ENCODE data around the gene THAP7.
"Not testable (repeated sequence)": the region's sequence is repeated elsewhere in the genome, so short reads cannot be mapped to it uniquely, and the experiment has no call there.

THAP7 gene

DNA sequence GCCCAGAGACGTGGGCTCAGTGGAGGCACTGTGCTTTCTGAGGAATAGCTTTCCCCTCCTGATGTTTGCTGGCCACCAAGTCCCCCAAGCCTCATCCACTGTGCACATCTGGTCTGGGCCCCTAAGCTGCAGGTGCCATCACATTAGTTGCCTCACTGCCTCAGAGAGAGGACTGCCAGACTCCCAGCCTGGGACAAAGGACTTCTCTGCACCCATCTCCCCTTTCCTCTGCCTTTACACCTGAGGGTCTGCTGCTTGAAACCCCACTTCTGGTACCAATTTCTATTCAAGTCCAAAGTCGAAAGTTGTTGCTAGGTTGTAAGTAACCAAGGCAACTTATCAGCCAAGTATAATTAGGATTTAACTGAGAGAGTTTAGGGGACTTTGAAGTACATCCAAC lies 23.5 kb downstream of the THAP7 start:
- no peak for DNase-seq (ENCODE audit: low read depth)

DNA sequence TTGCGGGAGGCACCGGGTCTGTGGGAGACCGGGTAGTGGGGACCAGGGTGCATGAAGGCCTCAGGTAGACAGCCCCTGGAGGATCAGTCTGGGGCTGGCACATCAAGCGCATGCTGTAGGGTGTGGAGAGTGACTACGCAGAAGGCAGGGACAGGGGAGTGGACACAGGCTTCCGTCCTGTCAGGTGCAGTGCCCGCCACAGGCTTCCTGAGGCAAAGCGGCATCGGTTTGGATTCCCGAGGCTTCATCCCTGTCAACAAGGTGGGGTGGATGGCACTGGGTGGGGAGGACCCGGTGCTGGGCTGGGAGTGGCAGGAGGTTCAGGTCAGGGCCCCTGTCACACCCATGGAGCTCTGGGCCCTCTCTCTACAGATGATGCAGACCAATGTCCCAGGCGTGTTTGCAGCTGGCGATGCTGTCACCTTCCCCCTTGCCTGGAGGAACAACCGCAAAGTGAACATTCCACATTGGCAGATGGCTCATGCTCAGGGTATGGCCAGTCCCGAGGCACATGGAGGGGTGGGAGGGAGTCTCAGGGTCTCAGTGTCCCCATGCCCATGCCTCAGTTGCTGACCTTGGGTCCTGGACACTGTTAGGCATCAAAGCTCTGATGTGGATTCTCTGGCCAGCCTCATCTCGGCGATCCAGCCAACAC lies 24.3 kb downstream of the THAP7 start:
- DNase-seq (ENCODE audit: low read depth): no peak

DNA sequence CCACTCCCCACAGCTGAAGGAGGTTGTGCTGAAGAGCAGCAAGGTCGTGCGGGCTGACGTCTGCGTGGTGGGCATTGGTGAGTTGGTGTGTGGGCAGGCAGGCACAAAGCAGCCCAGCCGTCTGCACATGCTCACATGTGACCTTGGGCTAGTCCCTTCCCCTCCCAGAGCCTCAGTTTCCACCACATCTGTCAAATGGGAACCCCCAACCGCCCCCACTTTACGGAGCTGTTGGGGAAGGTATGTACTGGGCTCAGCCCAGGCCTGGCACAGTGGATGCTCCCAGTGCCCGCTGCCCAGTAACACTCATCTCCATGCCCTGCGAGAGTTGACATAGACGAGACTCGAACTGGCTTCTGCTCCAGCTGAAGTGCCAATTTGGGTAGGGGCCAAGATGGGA lies 24.9 kb downstream of the THAP7 start:
- no peak for DNase-seq (ENCODE audit: low read depth)

DNA sequence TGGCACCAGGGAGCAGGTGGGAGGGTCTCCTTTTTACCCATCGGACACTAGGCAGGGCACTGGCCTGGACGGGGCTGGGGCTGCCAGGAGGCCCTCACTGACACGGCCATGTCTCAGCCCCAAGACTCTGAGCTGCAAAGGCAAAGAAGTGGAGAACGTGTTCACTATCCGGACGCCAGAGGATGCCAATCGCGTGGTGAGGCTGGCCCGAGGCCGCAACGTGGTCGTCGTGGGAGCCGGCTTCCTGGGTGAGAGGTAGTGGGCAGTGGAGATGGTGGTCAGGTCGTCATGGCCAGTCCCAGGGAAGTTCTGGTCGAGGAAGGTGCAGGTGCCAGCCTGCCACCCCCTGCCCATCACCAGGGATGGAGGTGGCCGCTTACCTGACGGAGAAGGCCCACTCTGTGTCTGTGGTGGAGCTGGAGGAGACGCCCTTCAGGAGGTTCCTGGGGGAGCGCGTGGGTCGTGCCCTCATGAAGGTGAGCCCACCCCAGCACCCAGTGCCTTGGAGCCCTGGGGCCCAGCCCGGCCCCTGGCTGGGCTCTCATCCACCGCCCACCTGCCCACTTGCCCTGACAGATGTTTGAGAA lies 25.5 kb downstream of the THAP7 start:
- no peak for DNase-seq (ENCODE audit: low read depth)

DNA sequence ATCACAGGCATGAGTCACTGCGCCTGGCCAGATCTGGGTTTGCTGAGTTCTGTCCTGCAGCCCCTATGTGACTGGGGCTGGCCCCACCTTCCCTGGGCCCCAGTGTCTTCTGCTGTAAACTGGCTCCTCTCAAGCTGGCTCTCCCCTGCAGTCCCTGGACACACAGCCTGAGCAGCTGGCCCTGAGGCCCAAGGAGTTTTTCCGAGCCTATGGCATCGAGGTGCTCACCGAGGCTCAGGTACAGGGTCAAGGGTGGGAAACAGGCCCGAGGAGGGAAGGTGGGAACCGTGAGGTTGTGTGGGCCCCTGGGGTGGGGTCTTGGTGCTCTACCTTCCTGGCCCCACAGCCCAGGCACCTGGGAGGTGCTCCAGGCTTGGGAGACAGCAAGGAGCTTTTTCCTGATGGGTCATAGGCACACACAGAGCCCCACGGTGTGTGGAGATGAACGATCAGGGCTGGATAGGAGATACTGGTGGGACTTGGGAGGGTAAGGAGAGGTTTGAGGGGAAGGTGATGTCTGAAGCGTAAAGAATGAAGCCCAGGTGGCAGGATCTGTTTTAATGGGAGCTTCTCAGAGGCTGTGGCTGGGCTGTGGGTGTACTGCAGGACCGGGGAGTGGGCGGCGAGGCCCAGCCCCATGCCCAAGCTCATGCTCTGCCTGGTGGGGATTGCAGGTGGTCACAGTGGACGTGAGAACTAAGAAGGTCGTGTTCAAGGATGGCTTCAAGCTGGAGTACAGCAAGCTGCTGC lies 26.2 kb downstream of the THAP7 start:
- DNase-seq (ENCODE audit: low read depth): no peak

DNA sequence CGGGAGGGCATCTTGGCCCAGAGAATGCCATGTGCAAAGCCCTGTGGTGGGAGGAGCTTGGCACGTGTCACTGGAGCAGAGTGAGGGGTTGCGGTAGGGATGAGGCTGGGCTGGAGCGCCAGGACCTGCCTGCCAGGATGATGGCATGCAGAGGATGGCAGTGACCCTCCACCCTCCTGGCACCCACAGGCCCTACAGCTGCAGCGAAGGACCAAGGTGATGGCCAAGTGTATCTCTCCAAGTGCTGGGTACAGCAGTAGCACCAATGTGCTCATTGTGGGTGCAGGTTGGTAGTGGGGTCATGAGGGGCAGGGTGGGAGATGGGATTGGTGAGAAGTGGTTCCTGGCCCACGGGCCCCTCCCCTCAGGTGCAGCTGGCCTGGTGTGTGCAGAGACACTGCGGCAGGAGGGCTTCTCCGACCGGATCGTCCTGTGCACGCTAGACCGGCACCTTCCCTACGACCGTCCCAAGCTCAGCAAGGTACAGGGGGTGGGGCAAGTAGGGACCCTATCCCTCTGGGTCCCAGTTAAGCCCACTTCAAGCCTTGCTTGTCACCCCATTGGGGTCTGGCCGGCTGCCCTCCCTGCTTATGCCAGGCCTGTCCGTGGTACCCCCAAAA lies 27.5 kb downstream of the THAP7 start:
- DNase-seq (ENCODE audit: low read depth): no peak

DNA sequence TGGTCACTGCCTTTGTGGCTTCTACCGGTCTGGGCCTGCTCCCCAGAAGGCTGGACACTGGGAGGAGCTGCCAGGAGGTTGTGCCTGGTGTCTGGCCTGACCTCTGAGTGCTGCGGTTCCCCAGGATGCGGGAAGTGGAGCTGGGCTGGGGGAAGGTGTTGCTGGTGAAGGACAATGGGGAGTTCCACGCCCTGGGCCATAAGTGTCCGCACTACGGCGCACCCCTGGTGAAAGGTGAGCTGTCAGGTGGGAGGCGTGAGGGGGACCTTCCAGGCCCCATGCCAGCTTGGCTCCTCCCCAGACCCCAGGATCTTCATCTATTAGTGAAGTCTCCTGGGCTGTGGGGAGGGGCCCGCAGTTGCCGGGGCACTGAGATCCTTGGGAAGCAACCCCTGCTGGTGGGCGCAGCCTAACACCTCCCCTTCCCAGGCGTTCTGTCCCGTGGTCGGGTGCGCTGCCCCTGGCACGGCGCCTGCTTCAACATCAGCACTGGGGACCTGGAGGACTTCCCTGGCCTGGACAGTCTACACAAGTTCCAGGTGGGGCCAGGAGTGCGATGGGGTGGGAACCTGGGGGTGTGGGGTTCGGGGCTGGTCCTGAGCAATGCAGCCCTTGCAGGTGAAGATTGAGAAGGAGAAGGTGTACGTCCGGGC lies 28.2 kb downstream of the THAP7 start:
- no peak for DNase-seq (ENCODE audit: low read depth)

DNA sequence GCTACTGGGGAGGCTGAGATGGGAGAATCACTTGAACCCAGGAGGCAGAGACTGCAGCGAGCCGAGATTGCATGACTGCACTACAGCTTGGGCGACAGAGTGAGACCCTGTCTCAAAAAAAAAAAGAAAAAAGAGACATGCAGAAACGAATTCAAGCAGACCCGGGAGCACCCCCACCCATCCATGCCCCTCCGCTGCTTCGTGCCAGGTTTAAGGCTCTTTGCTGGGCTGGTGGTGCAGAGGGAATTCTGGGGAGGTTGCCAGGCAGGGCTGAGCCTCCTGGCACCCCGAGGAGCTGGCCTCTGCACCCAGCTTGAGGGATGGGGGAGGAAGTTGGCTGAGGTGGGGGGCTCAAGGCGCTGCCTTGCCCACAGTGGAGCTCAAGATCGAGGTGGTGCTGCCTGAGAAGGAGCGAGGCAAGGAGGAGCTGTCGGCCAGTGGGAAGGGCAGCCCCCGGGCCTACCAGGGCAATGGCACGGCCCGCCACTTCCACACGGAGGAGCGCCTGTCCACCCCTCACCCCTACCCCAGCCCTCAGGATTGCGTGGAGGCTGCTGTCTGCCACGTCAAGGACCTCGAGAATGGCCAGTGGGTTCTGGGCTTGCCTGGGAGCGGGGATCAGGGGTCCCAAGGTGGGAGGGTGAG lies 28.9 kb downstream of the THAP7 start:
- DNase-seq (ENCODE audit: low read depth): no peak

DNA sequence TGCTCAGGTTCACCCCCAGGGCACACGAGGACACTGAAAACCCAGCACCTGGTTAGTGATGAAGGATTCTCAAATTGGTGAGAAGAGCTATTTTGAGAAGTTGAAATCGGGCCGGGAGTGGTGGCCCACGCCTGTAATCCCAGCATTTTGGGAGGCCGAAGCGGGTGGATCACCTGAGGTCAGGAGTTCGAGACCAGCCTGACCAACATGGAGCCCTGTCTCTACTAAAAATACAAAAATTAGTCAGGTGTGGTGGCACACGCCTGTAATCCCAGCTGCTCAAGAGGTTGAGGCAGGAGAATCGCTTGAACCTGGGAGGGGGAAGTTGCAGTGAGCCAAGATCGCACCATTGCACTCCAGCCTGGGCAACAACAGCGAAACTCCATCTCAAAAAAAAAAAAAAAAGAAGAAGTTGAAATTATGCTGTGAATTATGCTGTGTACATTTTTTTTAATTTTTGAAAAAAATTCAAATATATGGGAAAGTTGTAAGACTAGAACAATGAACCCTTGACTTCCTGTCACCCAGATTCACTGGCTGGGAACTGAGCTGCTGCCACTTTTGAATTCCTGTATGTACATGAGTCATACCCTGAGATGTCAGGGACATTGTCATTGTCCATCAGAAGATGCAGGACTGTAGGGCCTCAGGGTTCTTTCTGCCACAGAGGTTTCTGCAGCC lies 29.8 kb downstream of the THAP7 start:
- DNase-seq (ENCODE audit: low read depth): not testable (repeated sequence)

DNA sequence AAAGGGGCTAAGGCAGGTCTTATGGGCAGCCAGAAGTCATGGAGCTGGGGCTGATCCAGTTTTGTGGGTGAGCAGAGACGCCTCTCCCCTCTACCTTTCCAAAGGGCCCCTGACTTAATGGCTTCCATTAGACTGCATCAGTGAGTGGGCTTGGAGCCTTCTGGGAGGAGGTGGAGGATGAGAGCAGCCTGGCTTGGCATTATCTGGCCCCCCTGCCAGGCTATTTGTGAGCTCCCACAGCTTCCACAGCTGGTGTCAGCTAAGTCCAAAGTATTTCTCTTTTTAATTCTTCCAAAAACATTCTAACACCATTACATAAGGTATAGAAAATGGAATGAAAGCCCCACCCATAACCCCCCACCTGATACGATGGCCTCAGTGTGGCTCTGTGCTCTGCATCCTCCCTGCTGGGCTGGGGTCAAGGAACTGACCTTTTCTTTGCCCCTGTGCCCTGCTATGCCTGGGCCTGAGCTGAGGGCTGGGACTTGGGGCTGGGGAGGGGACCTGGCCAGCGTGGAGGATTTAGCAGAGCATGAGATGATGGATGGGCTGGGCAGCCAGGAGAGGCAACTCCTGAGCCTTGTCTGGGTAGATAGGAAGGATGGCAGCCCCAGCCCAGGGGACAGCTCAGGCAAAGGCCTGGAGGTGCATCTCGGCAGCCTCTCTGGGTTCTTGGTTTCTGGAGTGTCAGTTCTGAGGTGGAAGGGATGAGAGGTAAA lies 30.8 kb downstream of the THAP7 start:
- no peak for DNase-seq (ENCODE audit: low read depth)

DNA sequence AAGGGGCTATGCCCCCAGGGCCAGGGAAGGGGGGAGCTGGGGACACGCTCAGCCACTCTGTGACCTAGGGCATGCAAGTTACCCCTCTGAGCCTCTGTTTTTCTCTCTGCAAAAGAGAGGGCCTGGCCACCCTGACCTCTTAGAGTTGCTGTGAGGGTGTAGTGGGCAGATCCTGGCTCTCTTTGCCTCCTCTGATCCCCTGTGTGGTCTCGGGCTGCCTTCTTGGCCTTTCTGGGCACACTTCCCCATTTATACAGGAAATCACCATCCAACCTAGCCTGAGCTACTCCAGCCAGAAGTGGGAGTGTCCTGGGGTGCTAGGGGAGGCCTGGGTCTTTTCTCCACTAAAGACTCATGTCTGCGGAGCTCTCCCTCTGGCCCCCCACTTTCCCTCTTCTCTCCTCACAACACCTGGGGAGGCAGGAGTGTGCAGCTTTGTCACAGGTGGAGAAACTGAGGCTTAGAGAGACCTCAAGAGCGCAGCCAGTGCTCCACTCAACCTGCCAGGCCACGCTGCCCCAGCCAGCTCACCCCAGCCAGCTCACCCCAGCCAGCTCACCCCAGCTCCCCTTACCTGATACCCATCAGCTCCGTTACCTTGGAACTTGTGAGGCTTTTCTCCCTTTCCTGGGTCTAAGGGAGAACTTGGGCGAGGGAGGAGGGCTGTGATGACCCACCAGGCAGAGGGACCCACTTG lies 33.5 kb downstream of the THAP7 start:
- DNase-seq (ENCODE audit: low read depth): no peak

DNA sequence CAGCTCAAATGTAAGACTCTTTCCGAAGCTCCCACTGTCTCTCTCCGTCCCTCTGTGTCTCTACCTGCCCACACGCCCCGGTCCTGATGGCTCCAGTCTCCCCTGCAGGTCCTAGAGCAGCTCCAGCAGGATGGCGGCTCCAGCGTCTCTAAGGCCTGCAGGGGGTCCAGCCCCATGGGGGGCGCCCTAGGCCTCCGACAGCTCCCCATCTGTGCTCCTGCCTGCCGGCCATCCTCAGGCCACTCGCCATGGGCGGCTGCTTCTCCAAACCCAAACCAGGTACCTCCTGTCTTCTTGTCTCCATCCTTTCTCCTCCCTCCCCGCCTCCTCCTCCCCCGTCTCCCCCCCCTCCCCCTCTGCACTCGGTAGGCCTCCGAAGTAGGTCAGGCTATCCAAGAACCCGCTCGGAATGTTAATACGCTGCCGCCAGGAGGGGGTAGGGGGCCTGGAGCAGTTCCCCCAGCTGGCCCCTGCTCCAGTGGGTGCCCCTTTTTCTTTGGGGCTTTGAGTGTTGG lies 34.2 kb downstream of the THAP7 start:
- no peak for DNase-seq (ENCODE audit: low read depth)

DNA sequence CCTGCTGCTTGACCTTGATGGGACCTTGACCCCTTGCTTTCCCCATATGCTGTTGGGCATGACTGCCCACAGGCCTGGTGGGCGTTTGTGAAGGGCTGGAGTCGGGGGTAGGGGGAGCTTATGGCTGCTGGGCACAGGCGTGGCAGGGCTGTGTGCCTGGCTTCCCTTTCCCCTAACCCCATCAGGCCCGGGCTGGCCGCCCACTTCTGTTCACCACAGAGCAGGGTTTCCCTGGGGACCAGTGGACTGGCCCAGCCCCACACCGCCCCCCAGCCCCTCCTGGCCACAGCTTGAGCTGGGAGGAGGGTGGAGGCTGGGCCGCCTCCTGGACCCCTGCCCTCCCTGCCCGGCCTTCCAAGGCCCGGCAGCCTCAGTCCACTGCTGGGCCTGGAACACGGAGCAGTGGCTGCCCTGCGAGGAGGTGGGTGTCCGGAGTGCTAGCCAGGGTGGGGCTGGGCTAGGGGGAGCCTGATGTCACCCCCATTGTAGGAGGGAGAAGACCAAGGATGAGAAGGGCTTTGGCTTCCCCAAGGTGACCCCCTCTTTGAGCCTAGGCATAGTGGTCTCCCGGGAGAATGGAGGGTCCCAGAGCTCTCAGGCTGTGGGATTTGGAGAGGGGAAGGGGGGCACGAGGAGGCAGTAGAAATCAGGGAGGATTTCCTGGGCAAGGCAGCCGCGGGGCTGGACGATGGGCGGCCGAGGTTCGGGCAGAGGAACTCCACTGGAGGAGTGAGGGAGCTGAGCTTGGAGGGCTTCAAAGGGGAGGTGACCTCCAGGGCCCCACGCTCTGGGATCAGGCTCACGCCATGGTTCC lies 34.8 kb downstream of the THAP7 start, which contains the start of gene AIFM3:
Gene AIFM3, plus strand, starts transcription at position 373 of the 814 bp plus-strand sequence. CDS start 690 bp downstream, outside the sequence.
- DNase-seq (ENCODE audit: low read depth): no peak

DNA sequence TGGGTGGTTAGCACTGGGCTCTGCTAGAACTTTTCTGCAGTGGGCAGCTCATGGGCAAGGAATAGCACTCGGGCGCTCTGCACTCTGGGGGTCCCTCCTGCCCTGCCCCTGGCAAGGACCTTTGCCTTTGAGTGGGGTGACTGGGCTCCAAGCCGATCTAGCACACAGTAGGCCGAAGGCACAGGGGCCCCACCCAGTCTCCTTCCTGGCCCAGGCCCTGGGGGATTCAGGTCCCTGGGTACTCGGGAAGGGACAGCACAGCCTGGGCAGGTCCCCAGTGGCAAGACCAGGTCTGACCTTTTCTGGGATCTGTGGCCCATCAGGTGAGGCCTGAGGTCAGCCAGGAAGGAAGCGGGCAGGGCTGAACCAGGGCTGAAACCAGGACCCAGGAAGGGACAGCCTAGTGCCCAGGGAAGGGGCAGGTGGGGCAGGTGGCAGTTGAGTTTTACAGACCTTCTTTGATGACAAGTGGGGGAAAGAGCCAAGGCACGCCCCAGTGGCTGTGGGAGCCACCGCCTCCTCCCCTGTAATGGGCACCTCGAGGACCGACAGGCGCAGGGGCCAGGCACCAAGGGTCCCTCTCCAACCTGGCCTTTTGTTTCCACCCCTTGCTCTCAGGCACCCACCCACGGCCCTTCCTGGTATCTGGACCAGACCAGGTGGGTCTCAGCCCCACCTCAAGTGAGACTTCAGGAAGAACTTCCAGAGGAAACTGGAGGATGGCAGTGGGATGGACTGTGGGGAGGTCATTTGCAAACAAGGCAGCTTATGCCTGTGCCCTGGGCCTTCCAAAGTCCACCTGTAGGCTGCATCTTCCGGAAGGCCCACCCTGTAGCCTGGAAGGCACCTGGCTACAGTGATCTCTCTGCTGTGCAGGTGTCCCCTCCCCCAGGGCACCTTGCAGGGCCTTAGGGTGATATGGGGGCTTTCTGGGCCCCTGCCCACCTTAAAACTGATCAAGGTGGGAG lies 35.7 kb downstream of the THAP7 start:
- DNase-seq (ENCODE audit: low read depth): no peak

DNA sequence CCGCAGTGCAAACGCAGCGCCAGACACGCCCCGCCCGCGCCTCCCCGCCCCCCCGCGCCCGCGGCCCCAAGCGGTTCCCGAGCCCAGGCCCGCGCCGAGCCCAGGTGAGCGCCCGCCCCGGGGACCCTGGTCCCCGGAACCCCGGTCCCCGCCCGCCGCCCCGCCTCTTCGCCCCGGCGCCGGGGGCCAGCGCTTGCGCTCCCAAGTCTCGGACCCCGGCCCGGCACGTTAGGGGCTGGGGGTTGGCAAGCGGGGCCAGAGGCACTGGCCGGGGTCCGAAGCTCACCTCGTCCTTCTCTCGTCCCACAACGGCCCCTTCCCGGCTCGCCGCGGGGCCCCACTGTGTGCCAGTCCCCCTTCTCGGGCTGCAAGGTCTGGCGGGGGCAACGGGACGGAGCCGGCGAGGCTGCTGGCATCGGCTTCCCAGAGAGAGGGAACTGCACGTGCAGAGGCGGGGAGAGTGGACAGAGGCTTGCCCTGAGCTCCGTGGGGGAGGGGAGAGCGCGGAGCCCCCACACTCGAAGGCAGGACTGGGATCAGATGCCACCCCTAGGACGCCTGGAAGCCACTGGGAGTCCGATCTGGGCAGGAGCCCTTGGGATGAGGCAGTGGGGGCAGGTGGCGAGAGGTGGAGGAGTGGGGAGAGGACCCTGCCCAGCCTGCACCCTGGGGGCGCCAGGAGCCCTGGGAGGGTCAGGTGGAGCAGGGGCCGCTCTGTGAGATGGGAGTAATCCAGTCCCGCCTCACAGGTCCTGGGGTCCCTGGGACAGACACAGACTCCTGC lies 36.6 kb downstream of the THAP7 start:
- no peak for DNase-seq (ENCODE audit: low read depth)

DNA sequence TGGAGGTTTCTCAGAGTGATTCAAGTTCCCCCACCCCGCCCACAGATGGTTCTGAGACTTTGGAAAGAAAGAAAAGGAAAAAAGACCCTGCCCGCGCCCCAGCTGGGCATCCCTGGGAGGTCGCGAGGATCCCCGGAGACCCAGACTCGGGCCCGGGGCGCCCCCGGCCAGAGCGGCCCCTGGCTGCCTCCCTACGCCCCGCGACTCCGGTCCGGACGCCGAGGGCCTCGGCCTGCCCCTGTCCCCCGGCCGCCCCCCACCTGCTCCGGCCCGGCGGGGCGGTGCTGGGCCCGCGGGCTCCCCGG lies 37.2 kb downstream of the THAP7 start:
- no peak for DNase-seq (ENCODE audit: low read depth)

All from GM04504 (cell line).